GM23338 (cell line): ENCODE data around the gene KRTAP5-3. TPM values are rescaled to one million over a fixed set of nuclear protein-coding genes. Genes with fewer than 3 reads are reported as not detected.
A peak's percentile ranks its signal among the peaks of the same experiment; 100 is the strongest.

Experiments used
- ATAC-seq: fragments of 200-7000 bp; cut with Tn5 transposase; 3 replicates; pipeline ENCODE4 v1.9.1; 2020
- DNase-seq: peaks from one replicate; pipeline ENCODE4 v3.0.0-alpha.2; 2015; ENCODE audit warnings: low spot score
- H2AFZ ChIP-seq: fragments of 200-600 bp; sonication (generic); 2 replicates; pipeline ENCODE4 v1.8.0; 2016; ENCODE audit warnings: antibody characterized with exemption, mild to moderate bottlenecking, moderate library complexity
- H3F3A ChIP-seq: fragments of 200-600 bp; sonication (generic); replicated peaks from 2 replicates; pipeline ENCODE4 v1.8.0; 2017; ENCODE audit warnings: antibody characterized with exemption, mixed run types, low read depth
- H3K27ac ChIP-seq: fragments of 200-600 bp; sonication (generic); 2 replicates; pipeline ENCODE4 v1.6.1; 2016; ENCODE audit warnings: low read depth
- H3K27me3 ChIP-seq: fragments of 200-600 bp; sonication (generic); 2 replicates; pipeline ENCODE4 v1.8.0; 2016; ENCODE audit warnings: mild to moderate bottlenecking, mixed run types, moderate library complexity; ENCODE audit not compliant: insufficient read depth
- H3K36me3 ChIP-seq: fragments of 200-600 bp; sonication (generic); 2 replicates; pipeline ENCODE4 v1.8.0; 2016; ENCODE audit warnings: mild to moderate bottlenecking; ENCODE audit not compliant: insufficient read depth
- H3K4me1 ChIP-seq: fragments of 200-600 bp; sonication (generic); 2 replicates; pipeline ENCODE4 v1.8.0; 2016; ENCODE audit warnings: mild to moderate bottlenecking, moderate library complexity; ENCODE audit not compliant: insufficient read depth
- H3K4me2 ChIP-seq: fragments of 200-600 bp; sonication (generic); 2 replicates; pipeline ENCODE4 v1.7.1; 2017; ENCODE audit warnings: mixed run types
- H3K4me3 ChIP-seq: fragments of 200-600 bp; sonication (generic); 2 replicates; pipeline ENCODE4 v1.6.1; 2016; ENCODE audit warnings: mixed run types
- H3K79me2 ChIP-seq: fragments of 200-600 bp; sonication (generic); replicated peaks from 2 replicates; pipeline ENCODE4 v1.8.0; 2017; ENCODE audit warnings: mild to moderate bottlenecking; ENCODE audit not compliant: insufficient read depth
- H3K9me2 ChIP-seq: fragments of 200-600 bp; sonication (generic); 2 replicates; pipeline ENCODE4 v1.8.0; 2017; ENCODE audit not compliant: insufficient read depth
- H4K20me1 ChIP-seq: fragments of 200-600 bp; sonication (generic); replicated peaks from 2 replicates; pipeline ENCODE4 v1.8.0; 2017; ENCODE audit warnings: mild to moderate bottlenecking; ENCODE audit not compliant: insufficient read depth
- H3K27ac Mint-ChIP-seq: 2 replicates; pipeline ENCODE4 v1.8.0; 2020; ENCODE audit warnings: inconsistent platforms, mild to moderate bottlenecking, moderate library complexity, mixed read lengths
- H3K27me3 Mint-ChIP-seq: 3 replicates; pipeline ENCODE4 v1.8.0; 2022; ENCODE audit warnings: low read depth, mild to moderate bottlenecking, moderate library complexity, mixed read lengths, inconsistent platforms; ENCODE audit not compliant: insufficient read depth, poor library complexity
- H3K36me3 Mint-ChIP-seq: 3 replicates; pipeline ENCODE4 v1.8.0; 2021; ENCODE audit warnings: low read depth, mild to moderate bottlenecking, inconsistent platforms, moderate library complexity, mixed read lengths
- H3K4me1 Mint-ChIP-seq: 3 replicates; pipeline ENCODE4 v1.8.0; 2020; ENCODE audit warnings: mild to moderate bottlenecking, inconsistent platforms, mixed read lengths
- H3K4me3 Mint-ChIP-seq: 3 replicates; pipeline ENCODE4 v1.8.0; 2021; ENCODE audit warnings: moderate library complexity, mild to moderate bottlenecking, inconsistent platforms, mixed read lengths
- H3K9me3 Mint-ChIP-seq: 3 replicates; pipeline ENCODE4 v1.8.0; 2020; ENCODE audit warnings: moderate library complexity, mild to moderate bottlenecking, inconsistent platforms, mixed read lengths
- CTCF ChIP-seq, 2 experiments: fragments of 200-600 bp in 1 of 2; sonication (generic) in 1 of 2; conservative IDR thresholded peaks; 2 replicates each; pipeline versions ENCODE4 v1.5.1 to v1.6.1; 2016 to 2017; ENCODE audit warnings: antibody characterized with exemption in 2 of 2, low read depth in 2 of 2, mild to moderate bottlenecking in 2 of 2, moderate library complexity in 1 of 2
- EZH2 ChIP-seq: fragments of 200-600 bp; sonication (generic); IDR thresholded peaks from one replicate; pipeline ENCODE4 v1.8.0; 2017; ENCODE audit warnings: antibody characterized with exemption, mild to moderate bottlenecking, low read depth; ENCODE audit not compliant: unreplicated experiment
- ZNF114 ChIP-seq: fragments of 250-450 bp; sonication (Bioruptor Pico); IDR thresholded peaks from 2 replicates; pipeline ENCODE4 v1.5.0; 2020; ENCODE audit warnings: mild to moderate bottlenecking, moderate library complexity
- ZNF462 ChIP-seq: fragments of 250-450 bp; sonication (Bioruptor Pico); IDR thresholded peaks from 2 replicates; pipeline ENCODE4 v1.5.0; 2020; ENCODE audit warnings: mild to moderate bottlenecking, moderate library complexity
- polyA plus RNA-seq: library from polyadenylated mRNA; unstranded; fragments of >200 nt; fragmentation: Nextera tagmentation; extraction: Ambion mirVana; gene quantifications from 2 replicates; pipeline ENCODE4 v1.2.1, GENCODE V29; 2016
- total RNA-seq: library from RNA; depleted of rRNA; stranded (reverse); fragments of >200 nt; shearing (Covaris generic); gene quantifications from 2 replicates; pipeline ENCODE4 v1.2.3, GENCODE V29; 2014

The KRTAP5-3 gene
- total and polyA plus RNA-seq, 2 experiments from 2014 or later = not detected

GRCh38 chr11:1629326-1630185 lies 21.3 kb upstream of the KRTAP5-3 start, which contains the start of gene KRTAP5-5:
TSS of gene KRTAP5-5 (plus strand) at chr11:1629775. CDS start at chr11:1629841, 66 bp downstream.
- peak; percentile 19 for ATAC-seq

More at GRCh38 chr11:1629326-1630185, 21.3 kb upstream of the KRTAP5-3 start, which contains the start of gene KRTAP5-5:
- Mint-ChIP-seq H3K4me1 (peaks cover 4% of the 10 kb centered on the region; the same call in 1 of the 3 replicates), H3K36me3 (no peaks in the 10 kb centered on the region; the same call in 2 of the 3 replicates), H3K4me3 (no peak within 1 kb of the TSS; the same call in 2 of the 3 replicates), H3K27me3 (peaks cover 22% of the 10 kb centered on the region), H3K27ac (no peak within 1 kb of the TSS), H3K9me3 (no peaks in the 10 kb centered on the region)
- peak; percentile 22 for DNase-seq
- Histone ChIP-seq H2AFZ (peak within 1 kb of the TSS; percentile 95), H3K4me1 (peaks cover 3% of the 10 kb centered on the region; the same call in 1 of the 2 replicates), H3K4me3 (no peak within 1 kb of the TSS), H3F3A (no peaks in the 10 kb centered on the region), H3K27ac (no peak within 1 kb of the TSS), H3K9me2 (no peaks in the 10 kb centered on the region), H3K4me2 (peak within 1 kb of the TSS; percentile 64; the same call in 1 of the 2 replicates), H4K20me1 (no peaks in the 10 kb centered on the region), H3K79me2 (no peaks in the 10 kb centered on the region), H3K36me3 (no peaks in the 10 kb centered on the region), H3K27me3 (no peaks in the 10 kb centered on the region)
- TF ChIP-seq ZNF462 (CRISPR knock-in tag) = no peak
- TF ChIP-seq CTCF (conservative IDR thresholded peaks at IDR 0.05; ENCODE audit: low read depth in 2 of 2) = no peak
- TF ChIP-seq ZNF114 (CRISPR knock-in tag) = no peak
- TF ChIP-seq EZH2 = no peak
